T-cell (primary cell): ENCODE measurements around the gene KCNIP4. TPM values are rescaled to one million over a fixed set of nuclear protein-coding genes. Genes with fewer than 3 reads are reported as not detected.

ENCODE experiments used
- ATAC-seq, 4 experiments: fragments of 200-7000 bp in 3 of 4; fragments of 150-1000 bp in 1 of 4; cut with Tn5 transposase; replicated peaks in 1 of 4; 1 replicate in 3 of 4; 2 replicates in 1 of 4; pipeline ENCODE4 v1.10.0; 2021; ENCODE audit warnings: moderate library complexity in 3 of 4, mild to moderate bottlenecking in 2 of 4, moderate number of reproducible peaks in 1 of 4
- CTCF ChIA-PET, 2 donors: fragments of 300-600 bp; sonication (Branson Sonifier 250); formaldehyde crosslinking; loops; one replicate each; lab custom pipeline; 2022; ENCODE audit warnings: antibody characterized with exemption in 2 of 2; lab: Charles Lee
- POLR2A ChIA-PET, 2 donors: fragments of 300-600 bp; sonication (Branson Sonifier 250); formaldehyde crosslinking; loops; one replicate each; lab custom pipeline; 2022; ENCODE audit warnings: antibody characterized with exemption in 2 of 2; lab: Charles Lee
- DNase-seq, 35 experiments: peaks; one replicate each; pipeline versions ENCODE4 v3.0.0 to v3.0.0-alpha.2; 2013 to 2023
- H3K27ac ChIP-seq: one replicate; pipeline ENCODE4 v1.5.1; 2013; ENCODE audit warnings: low read length
- H3K27me3 ChIP-seq, 2 experiments: replicated peaks in 1 of 2; 1 replicate in 1 of 2; 2 replicates in 1 of 2; pipeline versions ENCODE4 v1.6.1 to v1.7.0; 2013; ENCODE audit warnings: low read length in 1 of 2, mixed read lengths in 1 of 2; ENCODE audit not compliant: control insufficient read depth in 2 of 2, insufficient read depth in 2 of 2; ENCODE audit errors: extremely low read depth in 1 of 2
- H3K36me3 ChIP-seq, 2 donors: 1 replicate in 1 of 2; 2 replicates in 1 of 2; pipeline versions ENCODE4 v1.6.1 to v1.7.0; 2013; ENCODE audit warnings: low read length in 1 of 2; ENCODE audit not compliant: control insufficient read depth in 2 of 2, insufficient read depth in 1 of 2; ENCODE audit errors: extremely low read depth in 1 of 2
- H3K4me1 ChIP-seq, 2 experiments: 1 replicate in 1 of 2; 2 replicates in 1 of 2; pipeline versions ENCODE4 v1.6.1 to v1.7.0; 2013; ENCODE audit warnings: low read length in 2 of 2, mixed read lengths in 1 of 2; ENCODE audit not compliant: insufficient read depth in 2 of 2, control insufficient read depth in 1 of 2; ENCODE audit errors: extremely low read depth in 1 of 2
- H3K4me3 ChIP-seq, 2 donors: 1 replicate in 1 of 2; 2 replicates in 1 of 2; pipeline versions ENCODE4 v1.5.1 to v1.7.0; 2013; ENCODE audit warnings: mild to moderate bottlenecking in 2 of 2, low read length in 1 of 2, moderate library complexity in 1 of 2; ENCODE audit not compliant: control insufficient read depth in 1 of 2; ENCODE audit errors: extremely low read depth in 1 of 2
- H3K9me3 ChIP-seq: 2 replicates; pipeline ENCODE4 v1.7.0; 2013
- H3K27ac Mint-ChIP-seq, 2 donors: one replicate each; pipeline ENCODE4 v1.8.0; 2020 to 2021; ENCODE audit warnings: mild to moderate bottlenecking in 2 of 2, mixed read lengths in 2 of 2
- H3K27me3 Mint-ChIP-seq, 2 donors: one replicate each; pipeline ENCODE4 v1.8.0; 2021 to 2022; ENCODE audit warnings: mixed read lengths in 2 of 2
- H3K36me3 Mint-ChIP-seq: one replicate; pipeline ENCODE4 v1.8.0; 2021; ENCODE audit warnings: mixed read lengths
- H3K4me1 Mint-ChIP-seq, 3 donors: one replicate each; pipeline ENCODE4 v1.8.0; 2020 to 2022; ENCODE audit warnings: mixed read lengths in 3 of 3, mild to moderate bottlenecking in 1 of 3
- H3K4me3 Mint-ChIP-seq, 3 donors: one replicate each; pipeline ENCODE4 v1.8.0; 2020 to 2022; ENCODE audit warnings: mild to moderate bottlenecking in 3 of 3, mixed read lengths in 3 of 3, moderate library complexity in 3 of 3
- H3K9me3 Mint-ChIP-seq, 3 donors: one replicate each; pipeline ENCODE4 v1.8.0; 2020 to 2022; ENCODE audit warnings: mixed read lengths in 3 of 3
- WGBS: methylation state at CpG from one replicate; pipeline ENCODE4 v1.1.5; 2013; ENCODE audit warnings: missing lambda C conversion rate; ENCODE audit not compliant: insufficient coverage; 5-methylcytosine and 5-hydroxymethylcytosine counted together
- total RNA-seq, 35 experiments: library from RNA in 6 of 35; stranded (reverse) in 6 of 35; fragments of 120-200 nt in 1 of 35; gene quantifications; one replicate each; pipeline versions ENCODE4 v1.2.1 to v1.2.4 and lab custom pipeline; 2013 to 2026

Gene KCNIP4
- total RNA-seq, 5 donors from 2014 or later (not counting 1 experiment from before 2014, with no cell fraction given) = not detected

DNA sequence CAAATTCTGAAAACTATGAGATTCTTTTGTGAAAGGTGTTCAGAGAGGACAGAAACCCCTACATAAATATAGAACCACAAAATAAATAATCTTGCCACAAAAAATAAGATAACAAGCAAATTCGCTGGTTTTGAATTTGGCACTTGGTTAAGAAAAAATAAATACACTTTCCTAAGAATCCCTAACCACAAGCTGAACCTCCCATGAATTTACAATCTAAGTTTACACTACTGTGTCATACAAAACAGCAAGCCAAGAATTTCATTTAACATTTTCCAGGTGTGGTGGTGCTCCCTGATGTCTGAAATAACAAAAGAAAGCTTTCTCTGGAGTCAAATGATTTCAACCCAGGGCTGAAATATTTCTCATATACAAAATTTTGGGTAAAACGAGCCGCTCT is 121.0 kb downstream of the KCNIP4 start:
- Histone ChIP-seq H3K4me1 (no peaks in the 10 kb centered on the region), H3K4me3 (no peak overlapping the region), H3K36me3 (no peaks in the 10 kb centered on the region), H3K27ac (no peak overlapping the region), H3K9me3 (no peaks in the 10 kb centered on the region), H3K27me3 (no peaks in the 10 kb centered on the region)
- H3K4me3 Mint-ChIP-seq = no peak overlapping the region
- ATAC-seq (no peak), DNase-seq (no peak)
- ChIA-PET POLR2A (no interaction called here), CTCF (no interaction called here)
- H3K27me3 Mint-ChIP-seq = no peaks in the 10 kb centered on the region
- H3K4me1 Mint-ChIP-seq = no peaks in the 10 kb centered on the region
- H3K9me3 Mint-ChIP-seq = peaks cover 0 to 8% (median 4%) of the 10 kb centered on the region in 3 donors
- no peak overlapping the region for H3K27ac Mint-ChIP-seq
- no CpG with 5 or more reads among the region's 3 CpGs for WGBS
- no peaks in the 10 kb centered on the region for H3K36me3 Mint-ChIP-seq

DNA sequence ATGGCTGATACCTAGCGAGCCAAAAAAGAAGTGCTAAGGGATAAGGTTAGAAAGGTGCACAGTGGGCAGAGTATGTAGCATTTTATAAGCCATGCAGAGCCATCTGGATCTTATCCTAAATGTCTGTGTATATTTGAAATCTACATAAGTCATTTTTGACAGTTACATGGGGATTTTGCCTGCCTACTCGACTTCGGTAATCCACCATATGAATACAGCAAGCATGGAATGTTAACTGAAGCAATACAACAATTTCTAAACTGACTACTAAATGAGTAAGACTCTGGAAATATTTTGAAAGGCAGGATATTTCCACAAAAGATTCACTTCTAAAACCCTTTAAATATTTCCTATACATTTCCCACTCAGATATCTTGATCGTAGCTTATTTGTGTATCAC is 122.5 kb downstream of the KCNIP4 start:
- Mint-ChIP-seq H3K36me3 (no peaks in the 10 kb centered on the region), H3K4me1 (no peaks in the 10 kb centered on the region), H3K9me3 (peaks cover 0 to 2% (median 0%) of the 10 kb centered on the region in 3 donors), H3K27ac (no peak overlapping the region), H3K4me3 (no peak overlapping the region), H3K27me3 (no peaks in the 10 kb centered on the region)
- 75% methylated on average over 1 of the region's 4 CpGs for WGBS
- H3K4me3 ChIP-seq = no peak overlapping the region
- H3K36me3 ChIP-seq = no peaks in the 10 kb centered on the region
- no peak overlapping the region for H3K27ac ChIP-seq
- ATAC-seq (no peak), DNase-seq (no peak)
- H3K4me1 ChIP-seq = no peaks in the 10 kb centered on the region
- CTCF ChIA-PET = no interaction called here
- no peaks in the 10 kb centered on the region for H3K9me3 ChIP-seq
- H3K27me3 ChIP-seq = no peaks in the 10 kb centered on the region
- POLR2A ChIA-PET = interaction anchor here in 1 of 2 donors (1.1 kb wide), 1 partner anchor 14 kb away, joined by 4 read pairs; no protein-coding TSS in a partner anchor

DNA sequence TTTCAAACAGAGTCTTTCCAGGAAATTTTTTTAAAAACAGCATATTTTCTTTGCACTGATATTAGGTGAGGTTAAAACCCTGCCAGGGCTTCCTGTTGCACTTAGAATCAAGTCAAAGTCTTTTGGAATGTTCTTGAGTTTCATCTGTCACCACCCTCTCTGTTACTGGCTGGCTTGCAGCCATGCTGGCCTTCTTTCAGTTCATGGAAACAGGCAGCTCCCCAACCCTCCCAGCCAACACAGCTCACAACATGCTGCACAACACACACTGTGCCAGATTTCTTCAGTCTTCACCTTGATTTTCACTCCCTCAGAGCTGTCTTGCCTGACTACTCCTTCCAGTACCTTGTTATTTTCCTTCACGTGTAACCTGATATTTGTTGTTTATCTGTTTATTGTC is 129.5 kb downstream of the KCNIP4 start:
- Histone ChIP-seq H3K27me3 (no peaks in the 10 kb centered on the region), H3K9me3 (no peaks in the 10 kb centered on the region), H3K27ac (no peak overlapping the region), H3K36me3 (no peaks in the 10 kb centered on the region), H3K4me1 (no peaks in the 10 kb centered on the region), H3K4me3 (no peak overlapping the region)
- WGBS = no CpG with 5 or more reads among the region's 1 CpG
- no peak for ATAC-seq
- POLR2A ChIA-PET = no interaction called here
- H3K9me3 Mint-ChIP-seq = peaks cover 10 to 31% (median 28%) of the 10 kb centered on the region in 3 donors
- no peaks in the 10 kb centered on the region for H3K36me3 Mint-ChIP-seq
- no peak overlapping the region for H3K4me3 Mint-ChIP-seq
- H3K27ac Mint-ChIP-seq = no peak overlapping the region
- DNase-seq = no peak
- no peaks in the 10 kb centered on the region for H3K4me1 Mint-ChIP-seq
- CTCF ChIA-PET = interaction anchor here in 1 of 2 donors (0.6 kb wide), 1 partner anchor 1483 kb away, joined by 3 read pairs; no protein-coding TSS in a partner anchor
- no peaks in the 10 kb centered on the region for H3K27me3 Mint-ChIP-seq

DNA sequence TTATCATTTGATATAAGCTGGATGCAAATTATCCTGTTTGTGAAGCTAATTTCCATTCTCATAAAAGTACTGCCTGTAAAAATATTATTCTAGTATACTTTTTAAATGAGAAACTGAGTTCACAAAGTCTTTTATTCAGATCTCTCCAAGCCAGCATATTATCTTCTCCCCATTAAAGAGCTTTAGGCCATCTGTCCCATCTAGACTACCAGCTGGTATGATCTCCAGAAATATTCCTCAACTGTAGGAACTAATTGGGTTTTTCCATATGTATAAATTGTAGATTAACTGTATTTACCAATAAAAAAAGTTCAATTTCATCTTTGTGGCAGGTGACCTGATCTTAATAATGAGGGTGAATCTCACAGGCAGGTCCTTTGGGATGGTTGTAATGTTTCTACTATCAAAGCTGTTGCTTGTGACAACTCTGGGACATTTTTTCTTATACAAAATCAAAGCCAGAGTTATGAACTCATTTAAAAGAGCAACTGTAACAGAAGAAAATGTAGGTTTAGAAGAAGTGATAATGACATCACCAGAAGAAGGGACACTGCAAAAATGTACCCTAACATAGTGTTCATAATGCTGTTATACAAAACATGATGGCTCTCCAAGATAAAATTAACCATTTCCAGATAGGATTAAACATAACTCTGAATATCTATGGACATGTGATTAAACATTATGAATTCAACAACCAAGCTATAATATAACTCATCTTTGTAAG is 132.8 kb downstream of the KCNIP4 start:
- Histone ChIP-seq H3K27ac (no peak overlapping the region), H3K4me1 (no peaks in the 10 kb centered on the region), H3K4me3 (no peak overlapping the region), H3K9me3 (no peaks in the 10 kb centered on the region), H3K27me3 (no peaks in the 10 kb centered on the region), H3K36me3 (no peaks in the 10 kb centered on the region)
- H3K4me1 Mint-ChIP-seq = no peaks in the 10 kb centered on the region
- H3K4me3 Mint-ChIP-seq = no peak overlapping the region
- ChIA-PET POLR2A (interaction anchor here in 1 of 2 donors (0.6 to 0.7 kb wide), 2 partner anchors 65 to 1041 kb away, joined by 3 read pairs; no protein-coding TSS in a partner anchor), CTCF (interaction anchor here in 1 of 2 donors (1.0 kb wide), 1 partner anchor 27 kb away, joined by 3 read pairs; no protein-coding TSS in a partner anchor)
- H3K36me3 Mint-ChIP-seq = no peaks in the 10 kb centered on the region
- no peak overlapping the region for H3K27ac Mint-ChIP-seq
- H3K9me3 Mint-ChIP-seq = peaks cover 10 to 32% (median 31%) of the 10 kb centered on the region in 3 donors
- H3K27me3 Mint-ChIP-seq = no peaks in the 10 kb centered on the region
- DNase-seq (no peak), ATAC-seq (no peak)

DNA sequence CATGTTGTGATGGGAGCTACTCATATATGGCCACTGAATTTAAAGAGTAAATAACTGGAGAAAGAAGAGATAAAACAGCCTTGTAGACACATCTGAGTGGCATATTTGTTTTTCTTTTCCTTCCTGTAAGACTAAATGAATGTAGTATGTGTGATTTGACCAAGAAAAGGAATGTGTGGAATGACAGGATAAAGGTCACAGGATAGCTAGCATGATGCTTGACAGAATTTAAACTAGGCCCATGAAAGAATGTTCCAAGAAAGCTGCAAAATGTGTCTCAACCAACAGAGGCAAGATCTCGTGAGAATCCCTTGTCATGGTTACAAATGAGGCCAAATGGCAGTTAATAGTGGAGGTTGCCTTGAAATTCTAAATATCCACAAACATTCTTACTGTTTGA is 137.0 kb downstream of the KCNIP4 start:
- ChIA-PET CTCF (interaction anchor here in 1 of 2 donors (0.7 kb wide), 1 partner anchor 14 kb away, joined by 3 read pairs; no protein-coding TSS in a partner anchor), POLR2A (no interaction called here)
- no CpG with 5 or more reads among the region's 1 CpG for WGBS
- Mint-ChIP-seq H3K27ac (no peak overlapping the region), H3K4me1 (no peaks in the 10 kb centered on the region), H3K27me3 (peaks cover 0 to 5% of the 10 kb centered on the region in 2 donors), H3K4me3 (no peak overlapping the region), H3K9me3 (peaks cover 5 to 12% (median 9%) of the 10 kb centered on the region in 3 donors), H3K36me3 (no peaks in the 10 kb centered on the region)
- Histone ChIP-seq H3K27me3 (no peaks in the 10 kb centered on the region), H3K9me3 (no peaks in the 10 kb centered on the region), H3K4me3 (no peak overlapping the region), H3K27ac (no peak overlapping the region), H3K36me3 (no peaks in the 10 kb centered on the region), H3K4me1 (no peaks in the 10 kb centered on the region)
- DNase-seq = no peak
- ATAC-seq = no peak

DNA sequence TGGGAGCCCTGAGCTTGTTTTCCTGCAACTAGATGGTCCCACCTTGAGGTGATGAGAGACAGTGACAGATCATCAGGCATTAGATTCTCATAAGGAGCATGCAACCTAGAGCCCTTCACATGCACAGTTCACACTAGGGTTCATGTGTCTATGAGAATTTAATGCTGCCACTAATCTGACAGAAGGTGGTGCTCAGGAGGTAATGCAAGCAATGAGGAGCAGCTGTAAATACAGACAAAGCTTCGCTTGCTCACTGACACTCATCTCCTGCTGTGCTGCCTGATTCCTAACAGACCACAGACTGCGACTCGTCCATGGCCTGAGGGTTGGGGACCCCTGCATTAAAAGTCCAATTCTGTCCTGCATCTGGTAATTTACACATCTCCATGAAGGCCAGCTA is 141.6 kb downstream of the KCNIP4 start:
- Histone ChIP-seq H3K36me3 (no peaks in the 10 kb centered on the region), H3K27me3 (no peaks in the 10 kb centered on the region), H3K4me3 (no peak overlapping the region), H3K9me3 (no peaks in the 10 kb centered on the region), H3K27ac (no peak overlapping the region), H3K4me1 (no peaks in the 10 kb centered on the region)
- Mint-ChIP-seq H3K4me1 (no peaks in the 10 kb centered on the region), H3K27ac (no peak overlapping the region), H3K4me3 (no peak overlapping the region), H3K36me3 (no peaks in the 10 kb centered on the region), H3K9me3 (peaks cover 0 to 7% (median 0%) of the 10 kb centered on the region in 3 donors), H3K27me3 (peaks cover 0 to 5% of the 10 kb centered on the region in 2 donors)
- ChIA-PET CTCF (interaction anchor here in 1 of 2 donors (1.1 kb wide), 1 partner anchor 18 kb away, joined by 4 read pairs; no protein-coding TSS in a partner anchor), POLR2A (no interaction called here)
- no peak for DNase-seq
- no peak for ATAC-seq
- WGBS = no CpG with 5 or more reads among the region's 3 CpGs
